Endothelial cell of umbilical vein (primary cell): ENCODE results near the gene LIPJ. TPM values are rescaled to one million over a fixed set of nuclear protein-coding genes. Genes with fewer than 3 reads are reported as not detected.

ENCODE experiments used
- BruUV-seq: library from RNA; stranded (reverse); fragments of 400-500 nt; replicated peaks from 2 replicates; lab custom pipeline; 2021; lab: Mats Ljungman, UMichigan
- CTCF ChIA-PET: fragments of 300-600, 350-600 bp; sonication (Branson Sonifier 250); formaldehyde crosslinking; loops from one replicate; lab custom pipeline; 2021; ENCODE audit warnings: antibody characterized with exemption, inconsistent platforms; lab: Charles Lee
- POLR2A ChIA-PET: fragments of 300-600, 350-600 bp; sonication (Branson Sonifier 250); formaldehyde crosslinking; loops from one replicate; lab custom pipeline; 2021; ENCODE audit warnings: antibody characterized with exemption, inconsistent platforms; lab: Charles Lee
- DNase-seq: peaks from one replicate; pipeline ENCODE4 v3.0.0-alpha.2; 2011; ENCODE audit warnings: low read depth, low spot score
- FAIRE-seq: peaks from 2 replicates; lab custom pipeline; 2011; peaks lifted over from hg19 to GRCh38; lab: Jason Lieb, UNC
- H2AFZ ChIP-seq: 2 replicates; pipeline ENCODE4 v1.6.0; 2012; ENCODE audit warnings: low read depth, low read length, control low read depth, inconsistent platforms
- H3K27ac ChIP-seq: 2 replicates; pipeline ENCODE4 v1.5.1; 2011; ENCODE audit warnings: low read depth, mild to moderate bottlenecking, control low read depth, low read length, moderate library complexity; ENCODE audit not compliant: insufficient read depth
- H3K27me3 ChIP-seq, 2 experiments: 2 replicates each; pipeline versions ENCODE4 v1.6.0 to v1.6.1; 2011; ENCODE audit warnings: low read length in 2 of 2, mixed read lengths in 1 of 2; ENCODE audit not compliant: control insufficient read depth in 2 of 2, insufficient read depth in 2 of 2
- H3K36me3 ChIP-seq, 2 experiments: 2 replicates in 1 of 2; 3 replicates in 1 of 2; pipeline ENCODE4 v1.5.1; 2011; ENCODE audit warnings: low read length in 2 of 2, mild to moderate bottlenecking in 1 of 2, moderate library complexity in 1 of 2; ENCODE audit not compliant: control insufficient read depth in 2 of 2, insufficient read depth in 2 of 2; ENCODE audit errors: extremely low read depth in 1 of 2
- H3K4me1 ChIP-seq: 3 replicates; pipeline ENCODE4 v1.5.1; 2011; ENCODE audit warnings: mild to moderate bottlenecking, low read length; ENCODE audit not compliant: control insufficient read depth, insufficient read depth; ENCODE audit errors: extremely low read depth
- H3K4me2 ChIP-seq: 2 replicates; pipeline ENCODE4 v1.6.1; 2011; ENCODE audit warnings: low read length, control low read depth, mixed read lengths; ENCODE audit not compliant: insufficient read depth
- H3K4me3 ChIP-seq, 3 experiments: fragments of 200-600 bp in 1 of 3; sonication (generic), shearing (Covaris generic) in 1 of 3; replicated peaks in 1 of 3; 2 replicates each; pipeline ENCODE4 v1.5.1; 2011 to 2016; ENCODE audit warnings: control low read depth in 3 of 3, low read length in 3 of 3, mild to moderate bottlenecking in 2 of 3, inconsistent platforms in 1 of 3, low read depth in 1 of 3, moderate library complexity in 1 of 3; ENCODE audit not compliant: insufficient read depth in 1 of 3
- H3K79me2 ChIP-seq: 2 replicates; pipeline ENCODE4 v1.6.0; 2012; ENCODE audit warnings: low read length, inconsistent platforms; ENCODE audit not compliant: control insufficient read depth, insufficient read depth
- H3K9ac ChIP-seq: replicated peaks from 2 replicates; pipeline ENCODE3; 2011; ENCODE audit warnings: low read length, control low read depth; ENCODE audit not compliant: insufficient read depth; ENCODE audit errors: extremely low read depth
- H3K9me1 ChIP-seq: replicated peaks from 3 replicates; pipeline ENCODE4 v1.6.0; 2011; ENCODE audit warnings: mild to moderate bottlenecking, low read length; ENCODE audit not compliant: control insufficient read depth, insufficient read depth; ENCODE audit errors: extremely low read depth
- H3K9me3 ChIP-seq: replicated peaks from 2 replicates; pipeline ENCODE4 v1.5.1; 2012; ENCODE audit warnings: low read length, inconsistent platforms; ENCODE audit not compliant: control insufficient read depth, insufficient read depth
- H4K20me1 ChIP-seq: replicated peaks from 2 replicates; pipeline ENCODE3; 2011; ENCODE audit warnings: mild to moderate bottlenecking, low read length; ENCODE audit not compliant: control insufficient read depth, insufficient read depth; ENCODE audit errors: extremely low read depth
- CTCF ChIP-seq, 2 donors: IDR thresholded peaks; 1 replicate in 1 of 2; 2 replicates in 1 of 2; pipeline ENCODE4 v1.5.1; 2011; ENCODE audit warnings: low read length in 2 of 2, mild to moderate bottlenecking in 2 of 2, moderate library complexity in 2 of 2, control low read depth in 1 of 2, inconsistent platforms in 1 of 2, low read depth in 1 of 2; ENCODE audit not compliant: insufficient read depth in 1 of 2; ENCODE audit errors: extremely low read depth in 1 of 2
- EZH2 ChIP-seq: IDR thresholded peaks from 2 replicates; pipeline ENCODE4 v1.6.1; 2012; ENCODE audit warnings: borderline replicate concordance, low read depth, mild to moderate bottlenecking, moderate library complexity, low read length, inconsistent platforms; ENCODE audit not compliant: severe bottlenecking
- FOS ChIP-seq: IDR thresholded peaks from 2 replicates; pipeline ENCODE4 v1.6.1; 2011; ENCODE audit warnings: mild to moderate bottlenecking, low read length, moderate library complexity, borderline replicate concordance; ENCODE audit not compliant: insufficient read depth
- GATA2 ChIP-seq: IDR thresholded peaks from 2 replicates; pipeline ENCODE4 v1.7.0; 2011; ENCODE audit warnings: low read depth, mild to moderate bottlenecking, moderate library complexity, mixed read lengths, low read length; ENCODE audit not compliant: insufficient read length, insufficient read depth
- JUN ChIP-seq: IDR thresholded peaks from 2 replicates; pipeline ENCODE4 v1.6.1; 2011; ENCODE audit warnings: borderline replicate concordance, low read depth; ENCODE audit not compliant: insufficient read length, insufficient read depth
- MAX ChIP-seq: IDR thresholded peaks from 2 replicates; pipeline ENCODE4 v1.6.1; 2011; ENCODE audit not compliant: insufficient read depth, insufficient read length
- POLR2A ChIP-seq: IDR thresholded peaks from 2 replicates; pipeline ENCODE4 v1.6.1; 2012; ENCODE audit warnings: low read depth, mild to moderate bottlenecking, control low read depth, low read length
- POLR2AphosphoS5 ChIP-seq: IDR thresholded peaks from 2 replicates; pipeline ENCODE4 v1.6.1; 2012; ENCODE audit warnings: low read depth, mild to moderate bottlenecking, control low read depth, low read length, moderate library complexity; ENCODE audit not compliant: insufficient read depth
- dilution Hi-C: fragments of 300-500 bp; cut with MboI; formaldehyde crosslinking; loops from one replicate; pipeline ENCODE4 v1.15.0; 2019; ENCODE audit warnings: low sequenced_read_pairs; ENCODE audit not compliant: extremely low pct_ligation_motif_present
- intact Hi-C: fragments of 100-400 bp; cut with micrococcal nuclease; formaldehyde crosslinking; loops from one replicate; pipeline ENCODE4 v1.10.0; 2022
- polyA plus RNA-seq, 4 experiments: library from polyadenylated mRNA; depleted of rRNA in 3 of 4; stranded (reverse) in 3 of 4; unstranded in 1 of 4; fragments of >200 nt; gene quantifications; 2 replicates each; pipeline versions ENCODE4 v1.2.1 to v1.2.3, GENCODE V29; 2011 to 2012; ENCODE audit warnings: missing spikeins in 1 of 4
- total RNA-seq: library from RNA; stranded (reverse); gene quantifications from 2 replicates; pipeline ENCODE4 v1.2.3, GENCODE V29; 2021

Gene LIPJ
- total and polyA plus RNA-seq, 2 donors (not counting 3 experiments of a cell fraction or from before 2014, with no cell fraction given), result 0.09 TPM; not detected in 1

GRCh38 chr10:88592906-88593305 is 6.3 kb downstream of the LIPJ start:
- no peak for FAIRE-seq
- dilution Hi-C loops, result no loop called here
- TF ChIP-seq FOS (no peak), CTCF (IDR thresholded peaks at IDR 0.05; ENCODE audit: extremely low read depth in 1 of 2, insufficient read depth in 1 of 2, low read depth in 1 of 2, low read length in 2 of 2) (no peak), POLR2A (no peak), JUN (no peak), GATA2 (no peak), EZH2 (no peak), MAX (no peak), POLR2AphosphoS5 (no peak)
- ChIA-PET CTCF (interaction anchor here (1.2 to 1.8 kb wide), 2 partner anchors 10 to 12 kb away, joined by 5 to 8 read pairs; partner anchors contain the start of gene RNLS), POLR2A (no interaction called here)
- Histone ChIP-seq H3K36me3 (no peaks in the 10 kb centered on the region), H2AFZ (no peak overlapping the region), H3K27me3 (no peaks in the 10 kb centered on the region), H3K27ac (no peak overlapping the region), H3K9me1 (no peaks in the 10 kb centered on the region), H3K9me3 (no peaks in the 10 kb centered on the region), H3K4me3 (no peak overlapping the region), H4K20me1 (no peaks in the 10 kb centered on the region), H3K9ac (no peak overlapping the region), H3K4me2 (no peak overlapping the region), H3K4me1 (no peaks in the 10 kb centered on the region), H3K79me2 (no peaks in the 10 kb centered on the region)
- intact Hi-C loops, result no loop called here
- no peak for DNase-seq
- BruUV-seq, result no TSS peak
